NCI-H510A (cell line): ENCODE results near the gene ARF1.

ENCODE experiments used
- DNase-seq: peaks from one replicate; lab custom pipeline; 2025; lab: John Stamatoyannopoulos, UW

Gene ARF1

GRCh38 chr1:228088586-228089498, 6.3 kb downstream of the ARF1 start:
- DNase-seq: no peak

GRCh38 chr1:228089519-228090380, 7.2 kb downstream of the ARF1 start:
- no peak for DNase-seq

- DNase-seq: no peak
Measured at GRCh38 chr1:228090613-228091081, 8.1 kb downstream of the ARF1 start.

GRCh38 chr1:228091084-228091483, 8.6 kb downstream of the ARF1 start:
- no peak for DNase-seq

GRCh38 chr1:228092342-228093049, 10.0 kb downstream of the ARF1 start:
- no peak for DNase-seq

GRCh38 chr1:228093050-228093906, 10.8 kb downstream of the ARF1 start:
- DNase-seq: no peak

- no peak for DNase-seq
Measured at GRCh38 chr1:228094432-228095016, 12.0 kb downstream of the ARF1 start.

- DNase-seq: no peak
Measured at GRCh38 chr1:228095161-228095560, 12.7 kb downstream of the ARF1 start.

GRCh38 chr1:228095938-228096337, 13.4 kb downstream of the ARF1 start:
- DNase-seq: no peak

GRCh38 chr1:228096416-228097332, 14.2 kb downstream of the ARF1 start:
- no peak for DNase-seq

- no peak for DNase-seq
Measured at GRCh38 chr1:228097333-228098081, 15.0 kb downstream of the ARF1 start.

GRCh38 chr1:228098323-228098931, 15.9 kb downstream of the ARF1 start:
- no peak for DNase-seq

- no peak for DNase-seq
Measured at GRCh38 chr1:228099331-228099732, 16.8 kb downstream of the ARF1 start.

- DNase-seq: no peak
Measured at GRCh38 chr1:228100822-228101613, 18.5 kb downstream of the ARF1 start.

GRCh38 chr1:228101614-228101993, 19.1 kb downstream of the ARF1 start:
- DNase-seq: no peak

GRCh38 chr1:228101994-228102790, 19.7 kb downstream of the ARF1 start:
- no peak for DNase-seq
